Naive thymus-derived CD4-positive, alpha-beta T cell (primary cell): ENCODE measurements around the gene ETS1. TPM values are rescaled to one million over a fixed set of nuclear protein-coding genes. Genes with fewer than 3 reads are reported as not detected.

Source experiments
- ATAC-seq: fragments of 150-1000 bp; cut with Tn5 transposase; 2 replicates; pipeline ENCODE4 v1.10.0; 2021; ENCODE audit warnings: mild to moderate bottlenecking, moderate library complexity
- CTCF ChIA-PET: fragments of 350-600 bp; sonication (Branson Sonifier 250); formaldehyde crosslinking; loops from one replicate; lab custom pipeline; 2021; ENCODE audit warnings: antibody characterized with exemption; lab: Charles Lee
- POLR2A ChIA-PET: fragments of 350-600 bp; sonication (Branson Sonifier 250); formaldehyde crosslinking; loops from one replicate; lab custom pipeline; 2021; ENCODE audit warnings: antibody characterized with exemption, inconsistent platforms; lab: Charles Lee
- DNase-seq, 9 donors: peaks; one replicate each; pipeline versions ENCODE4 v3.0.0 to v3.0.0-alpha.2; 2020 to 2022; ENCODE audit warnings: mixed read lengths in 1 of 9
- H3K27ac ChIP-seq: one replicate; pipeline ENCODE4 v1.7.0; 2013; ENCODE audit warnings: mild to moderate bottlenecking, low read depth, low read length, moderate library complexity
- H3K27me3 ChIP-seq, 2 donors: one replicate each; pipeline ENCODE4 v1.7.0; 2013; ENCODE audit warnings: low read length in 2 of 2, mild to moderate bottlenecking in 2 of 2, moderate library complexity in 2 of 2; ENCODE audit not compliant: control insufficient read depth in 2 of 2, insufficient read depth in 2 of 2
- H3K36me3 ChIP-seq, 3 experiments: 1 replicate in 2 of 3; 2 replicates in 1 of 3; pipeline ENCODE4 v1.7.0; 2013; ENCODE audit warnings: low read length in 3 of 3, mild to moderate bottlenecking in 3 of 3, moderate library complexity in 1 of 3; ENCODE audit not compliant: insufficient read depth in 3 of 3, control insufficient read depth in 2 of 3
- H3K4me1 ChIP-seq, 2 donors: one replicate each; pipeline ENCODE4 v1.7.0; 2013; ENCODE audit warnings: low read length in 2 of 2, mild to moderate bottlenecking in 2 of 2, moderate library complexity in 1 of 2; ENCODE audit not compliant: control insufficient read depth in 2 of 2, insufficient read depth in 2 of 2
- H3K4me3 ChIP-seq: 2 replicates; pipeline ENCODE4 v1.7.0; 2013; ENCODE audit warnings: mild to moderate bottlenecking, low read length
- H3K9me3 ChIP-seq, 3 experiments: 1 replicate in 2 of 3; 2 replicates in 1 of 3; pipeline ENCODE4 v1.7.0; 2013; ENCODE audit warnings: low read length in 3 of 3; ENCODE audit not compliant: control insufficient read depth in 2 of 3
- H3K27ac Mint-ChIP-seq, 9 donors: one replicate each; pipeline ENCODE4 v1.8.0; 2020 to 2022; ENCODE audit warnings: mixed read lengths in 9 of 9, mild to moderate bottlenecking in 8 of 9, moderate library complexity in 5 of 9, inconsistent platforms in 2 of 9
- H3K27me3 Mint-ChIP-seq, 5 donors: one replicate each; pipeline ENCODE4 v1.8.0; 2021 to 2022; ENCODE audit warnings: mixed read lengths in 5 of 5, mild to moderate bottlenecking in 1 of 5
- H3K36me3 Mint-ChIP-seq, 5 donors: one replicate each; pipeline ENCODE4 v1.8.0; 2020 to 2022; ENCODE audit warnings: mixed read lengths in 5 of 5, mild to moderate bottlenecking in 3 of 5, inconsistent platforms in 1 of 5
- H3K4me1 Mint-ChIP-seq, 7 donors: one replicate each; pipeline ENCODE4 v1.8.0; 2020 to 2022; ENCODE audit warnings: mixed read lengths in 7 of 7, mild to moderate bottlenecking in 3 of 7, inconsistent platforms in 1 of 7
- H3K4me3 Mint-ChIP-seq, 10 donors: one replicate each; pipeline ENCODE4 v1.8.0; 2020 to 2022; ENCODE audit warnings: mild to moderate bottlenecking in 10 of 10, mixed read lengths in 10 of 10, moderate library complexity in 6 of 10, inconsistent platforms in 2 of 10
- H3K9me3 Mint-ChIP-seq, 11 donors: one replicate each; pipeline ENCODE4 v1.8.0; 2020 to 2022; ENCODE audit warnings: mixed read lengths in 11 of 11, mild to moderate bottlenecking in 4 of 11, inconsistent platforms in 1 of 11, moderate library complexity in 1 of 11
- intact Hi-C, 2 donors: fragments of 100-400 bp; cut with micrococcal nuclease; formaldehyde crosslinking; loops; one replicate each; pipeline ENCODE4 v1.15.1; 2023
- polyA plus RNA-seq, 2 donors: library from polyadenylated mRNA; unstranded; fragments of 300-500 nt; fragmentation: Illumina TruSeq; gene quantifications; one replicate each; pipeline ENCODE4 v1.2.3, GENCODE V29; 2021
- total RNA-seq, 6 experiments: library from RNA in 5 of 6; stranded (reverse) in 5 of 6; gene quantifications; 1 replicate in 5 of 6; 2 replicates in 1 of 6; pipeline ENCODE4 v1.2.3 and lab custom pipeline; 2021 to 2026

Gene ETS1
- total and polyA plus RNA-seq, 7 experiments from 2014 or later, result 514 to 871 (median 676) TPM

DNA sequence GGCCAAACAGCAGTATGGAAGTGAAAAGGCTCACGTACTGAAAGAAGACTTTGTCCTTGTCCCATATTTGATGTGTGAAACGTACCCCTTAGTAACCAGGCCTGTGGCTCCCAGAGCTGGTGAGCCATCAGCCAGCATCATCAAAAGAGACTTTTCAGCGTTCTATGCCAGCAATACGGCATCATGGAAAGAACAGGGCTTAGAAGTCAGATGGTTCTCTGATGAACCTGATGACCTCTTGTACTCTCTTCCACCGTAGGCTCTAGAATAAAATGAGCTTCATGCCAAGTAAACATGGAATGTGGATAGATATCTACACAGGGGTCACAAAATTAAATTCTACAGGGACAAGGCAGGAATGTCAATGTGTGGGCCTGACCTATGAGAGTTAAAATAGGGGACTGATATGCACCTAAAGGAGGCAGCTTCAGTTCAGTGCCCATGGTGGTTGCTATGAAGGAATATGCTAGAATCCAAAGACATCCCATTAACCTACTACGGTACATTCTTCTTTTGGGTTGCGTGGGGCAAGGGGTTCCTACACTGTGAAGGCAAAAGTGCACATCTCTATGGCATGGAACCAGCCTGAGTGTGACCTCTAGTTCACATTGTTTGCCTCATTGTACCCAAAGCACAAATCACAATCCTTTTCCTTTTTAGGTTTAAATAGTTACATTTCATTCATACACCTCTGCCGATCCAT is 130.6 kb downstream of the ETS1 start:
- H3K4me1 Mint-ChIP-seq, result peaks cover 36 to 99% (median 81%) of the 10 kb centered on the region in 7 donors
- peaks cover 18 to 49% (median 43%) of the 10 kb centered on the region in 3 experiments for H3K36me3 ChIP-seq
- H3K36me3 Mint-ChIP-seq, result peaks cover 29 to 72% (median 67%) of the 10 kb centered on the region in 5 donors
- peak overlapping the region in 3 of 10 donors; percentile 15 to 42 (median 22) for H3K4me3 Mint-ChIP-seq
- DNase-seq, result peak in 1 of 9 donors; percentile 17
- intact Hi-C loops, result loop anchor here in 1 of 2 donors (1.0 kb wide), 1 partner anchor 9 kb away; no protein-coding TSS in a partner anchor
- no peak for ATAC-seq
- H3K27me3 ChIP-seq, result no peaks in the 10 kb centered on the region
- H3K9me3 ChIP-seq, result no peaks in the 10 kb centered on the region
- H3K27ac ChIP-seq, result peak overlapping the region; percentile 43
- H3K4me3 ChIP-seq, result no peak overlapping the region
- H3K9me3 Mint-ChIP-seq, result peaks cover 0 to 8% (median 0%) of the 10 kb centered on the region in 11 donors
- ChIA-PET POLR2A (interaction anchor here (0.8 to 23.5 kb wide), 16 partner anchors 9 to 1395 kb away, joined by 3 to 560 read pairs (median 3); no protein-coding TSS in a partner anchor), CTCF (interaction anchor here (0.6 kb wide), 1 partner anchor 159 kb away, joined by 3 read pairs; no protein-coding TSS in a partner anchor)
- H3K27ac Mint-ChIP-seq, result peak overlapping the region; percentile 46 to 97 (median 86)
- no peaks in the 10 kb centered on the region for H3K27me3 Mint-ChIP-seq
- H3K4me1 ChIP-seq, result peaks cover 9 to 32% of the 10 kb centered on the region in 2 donors

DNA sequence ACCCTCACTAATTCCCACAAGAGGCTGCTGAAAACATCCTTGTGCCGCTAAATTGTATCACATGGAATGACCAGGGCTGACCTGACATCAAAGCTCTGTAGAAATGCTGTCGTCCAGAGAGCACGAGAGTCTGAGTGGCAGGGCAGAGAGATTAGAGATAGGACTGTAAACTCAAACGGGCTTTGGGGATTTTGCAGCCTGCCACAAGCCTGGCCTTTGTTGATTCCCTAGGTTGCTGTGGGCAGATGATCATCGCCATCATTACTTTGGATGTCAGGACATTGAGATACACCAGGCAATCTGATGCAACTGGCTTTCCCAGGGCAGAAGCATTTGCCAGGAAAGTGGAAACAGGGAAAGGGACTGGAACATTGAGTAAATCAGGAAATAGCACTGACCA is 131.6 kb downstream of the ETS1 start:
- Mint-ChIP-seq H3K27me3 (no peaks in the 10 kb centered on the region), H3K4me3 (peak overlapping the region in 3 of 10 donors; percentile 15 to 56 (median 22)), H3K4me1 (peaks cover 33 to 93% (median 72%) of the 10 kb centered on the region in 7 donors), H3K9me3 (peaks cover 0 to 8% (median 0%) of the 10 kb centered on the region in 11 donors), H3K36me3 (peaks cover 22 to 65% (median 59%) of the 10 kb centered on the region in 5 donors), H3K27ac (peak overlapping the region; percentile 58 to 97 (median 83))
- H3K36me3 ChIP-seq, result peaks cover 12 to 39% (median 34%) of the 10 kb centered on the region in 3 experiments
- H3K4me3 ChIP-seq, result no peak overlapping the region
- H3K27me3 ChIP-seq, result no peaks in the 10 kb centered on the region
- peak overlapping the region; percentile 43 for H3K27ac ChIP-seq
- DNase-seq (peak in 1 of 9 donors; percentile 13), ATAC-seq (no peak)
- H3K4me1 ChIP-seq, result peaks cover 9 to 23% of the 10 kb centered on the region in 2 donors
- ChIA-PET POLR2A (interaction anchor here (0.7 to 23.5 kb wide), 10 partner anchors 9 to 166 kb away, joined by 3 to 560 read pairs (median 4); no protein-coding TSS in a partner anchor), CTCF (interaction anchor here (0.6 to 0.8 kb wide), 2 partner anchors 29 to 132 kb away, joined by 3 read pairs; no protein-coding TSS in a partner anchor)
- intact Hi-C loops, result loop anchor here in 1 of 2 donors (1.0 kb wide), 1 partner anchor 8 kb away; no protein-coding TSS in a partner anchor
- H3K9me3 ChIP-seq, result no peaks in the 10 kb centered on the region

GRCh38 chr11:128453444-128454336 is 133.7 kb downstream of the ETS1 start:
- H3K27ac Mint-ChIP-seq, result peak overlapping the region; percentile 58 to 97 (median 87)
- H3K4me3 Mint-ChIP-seq, result peak overlapping the region in 5 of 10 donors; percentile 0 to 64 (median 22)
- H3K36me3 ChIP-seq, result peaks cover 8 to 26% (median 23%) of the 10 kb centered on the region in 3 experiments
- no peaks in the 10 kb centered on the region for H3K9me3 ChIP-seq
- ChIA-PET CTCF (interaction anchor here (0.5 kb wide), 1 partner anchor 57 kb away, joined by 4 read pairs; no protein-coding TSS in a partner anchor), POLR2A (interaction anchor here (0.9 to 1.3 kb wide), 6 partner anchors 20 to 163 kb away, joined by 3 to 6 read pairs (median 3); no protein-coding TSS in a partner anchor)
- ATAC-seq (peak; percentile 54), DNase-seq (peak in 1 of 9 donors; percentile 44)
- H3K4me1 Mint-ChIP-seq, result peaks cover 27 to 85% (median 60%) of the 10 kb centered on the region in 7 donors
- no peaks in the 10 kb centered on the region for H3K27me3 ChIP-seq
- H3K4me1 ChIP-seq, result peaks cover 0 to 12% of the 10 kb centered on the region in 2 donors
- no peaks in the 10 kb centered on the region for H3K27me3 Mint-ChIP-seq
- peaks cover 8 to 50% (median 45%) of the 10 kb centered on the region in 5 donors for H3K36me3 Mint-ChIP-seq
- intact Hi-C loops, result loop anchor here in 1 of 2 donors (1.0 to 2.0 kb wide), 4 partner anchors 9 to 163 kb away; no protein-coding TSS in a partner anchor
- H3K9me3 Mint-ChIP-seq, result peaks cover 0 to 8% (median 0%) of the 10 kb centered on the region in 11 donors
- no peak overlapping the region for H3K4me3 ChIP-seq
- peak overlapping the region; percentile 33 for H3K27ac ChIP-seq

DNA sequence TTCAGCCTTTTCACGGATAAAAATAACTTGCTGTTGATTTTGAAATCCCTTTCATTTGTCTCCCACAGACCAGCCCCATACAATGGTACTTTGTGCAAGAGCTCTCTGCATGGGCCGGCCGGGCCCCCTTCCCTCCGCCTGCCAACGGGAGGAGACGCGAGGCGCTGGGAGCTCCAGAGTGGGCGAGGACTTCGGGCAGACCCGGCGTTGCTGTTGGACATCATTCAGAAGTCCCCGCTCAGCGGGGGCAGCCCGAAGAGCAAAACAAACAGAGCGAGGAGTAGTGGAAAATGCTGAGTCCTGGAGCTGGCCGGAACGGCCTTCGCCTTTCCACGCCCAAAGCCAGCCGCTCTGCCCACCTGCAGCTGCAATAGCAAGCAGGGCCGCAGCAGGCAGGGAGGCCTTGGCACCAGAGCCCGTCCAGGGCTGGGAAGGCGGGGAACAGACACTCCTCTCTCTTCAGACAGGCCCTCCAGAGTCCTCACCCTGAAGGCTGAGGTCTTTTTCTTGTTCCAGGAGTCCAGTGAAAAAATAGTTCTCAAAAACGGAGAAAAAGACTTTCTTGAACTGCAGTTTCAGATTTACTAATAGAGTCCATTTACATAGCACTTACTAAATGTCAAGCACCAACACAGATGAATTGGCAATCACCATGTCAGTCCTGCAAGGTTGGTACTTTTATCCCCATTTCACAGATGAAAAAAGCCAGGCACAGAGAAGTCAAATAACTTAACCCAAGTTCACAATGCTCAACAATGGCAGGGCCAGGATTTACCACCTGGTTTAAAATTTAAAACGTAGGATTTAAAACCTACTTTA is 135.5 kb downstream of the ETS1 start:
- H3K27ac ChIP-seq, result no peak overlapping the region
- peaks cover 28 to 78% (median 61%) of the 10 kb centered on the region in 7 donors for H3K4me1 Mint-ChIP-seq
- no peak overlapping the region for H3K4me3 ChIP-seq
- H3K27ac Mint-ChIP-seq, result peak overlapping the region in 8 of 9 donors; percentile 58 to 97 (median 88)
- intact Hi-C loops, result loop anchor here in 1 of 2 donors (2.0 kb wide), 1 partner anchor 15 kb away; no protein-coding TSS in a partner anchor
- ATAC-seq, result no peak
- peak in 1 of 9 donors; percentile 18 for DNase-seq
- peak overlapping the region in 2 of 10 donors; percentile 22 to 30 for H3K4me3 Mint-ChIP-seq
- POLR2A ChIA-PET, result interaction anchor here (1.2 to 1.7 kb wide), 3 partner anchors 22 to 161 kb away, joined by 3 to 6 read pairs (median 6); no protein-coding TSS in a partner anchor
- H3K9me3 Mint-ChIP-seq, result peaks cover 0 to 12% (median 4%) of the 10 kb centered on the region in 11 donors
- peaks cover 0 to 4% (median 0%) of the 10 kb centered on the region in 3 experiments for H3K9me3 ChIP-seq
- no peaks in the 10 kb centered on the region for H3K27me3 Mint-ChIP-seq
- peaks cover 0 to 8% (median 5%) of the 10 kb centered on the region in 3 experiments for H3K36me3 ChIP-seq
- CTCF ChIA-PET, result no interaction called here
- H3K4me1 ChIP-seq, result peaks cover 0 to 15% of the 10 kb centered on the region in 2 donors
- H3K36me3 Mint-ChIP-seq, result peaks cover 4 to 40% (median 29%) of the 10 kb centered on the region in 5 donors
- no peaks in the 10 kb centered on the region for H3K27me3 ChIP-seq

DNA sequence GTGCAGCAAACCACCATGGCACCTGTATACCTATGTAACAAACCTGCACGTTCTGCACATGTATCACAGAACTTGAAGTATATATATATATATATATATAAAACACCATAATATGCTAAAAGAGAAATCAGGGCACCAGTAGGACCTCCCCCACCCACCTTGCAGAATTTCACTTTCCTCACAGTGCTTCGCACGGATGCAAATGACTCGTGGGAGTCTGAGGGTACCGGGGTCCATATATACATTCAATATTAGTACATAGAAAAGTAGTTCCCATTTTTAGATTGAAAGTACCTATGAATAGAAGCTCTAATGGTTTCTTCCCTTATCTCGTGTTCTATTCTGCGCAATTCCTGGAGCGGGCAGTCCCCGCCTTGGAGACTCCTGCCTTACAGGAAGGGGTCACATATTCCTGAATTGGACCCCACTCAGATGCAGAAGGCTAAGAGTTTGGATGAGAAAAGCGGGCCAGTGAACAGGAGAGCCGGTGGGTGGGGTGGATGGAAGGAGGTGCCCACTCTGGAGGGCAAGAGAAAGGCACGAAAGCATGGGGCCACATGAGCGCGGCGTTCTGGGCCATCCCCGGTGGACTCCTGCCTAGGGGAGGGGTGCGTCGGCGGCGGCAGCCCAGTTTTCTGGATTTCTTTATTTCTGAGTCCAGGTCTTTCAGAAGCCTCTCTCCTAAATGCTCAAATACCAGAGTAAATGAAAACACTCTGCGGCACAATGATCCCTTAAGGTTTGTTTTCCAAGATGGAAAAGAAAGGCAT is 136.3 kb downstream of the ETS1 start:
- Mint-ChIP-seq H3K9me3 (peaks cover 0 to 18% (median 6%) of the 10 kb centered on the region in 11 donors), H3K36me3 (peaks cover 7 to 38% (median 21%) of the 10 kb centered on the region in 5 donors), H3K27me3 (no peaks in the 10 kb centered on the region), H3K4me3 (peak overlapping the region in 2 of 10 donors; percentile 2 to 5), H3K27ac (peak overlapping the region in 7 of 9 donors; percentile 9 to 94 (median 44)), H3K4me1 (peaks cover 29 to 76% (median 58%) of the 10 kb centered on the region in 7 donors)
- DNase-seq, result peak in 1 of 9 donors; percentile 16
- Histone ChIP-seq H3K4me1 (peaks cover 0 to 19% of the 10 kb centered on the region in 2 donors), H3K9me3 (peaks cover 0 to 5% (median 0%) of the 10 kb centered on the region in 3 experiments), H3K27ac (no peak overlapping the region), H3K27me3 (no peaks in the 10 kb centered on the region), H3K4me3 (no peak overlapping the region), H3K36me3 (no peaks in the 10 kb centered on the region)
- ATAC-seq, result no peak
- CTCF ChIA-PET, result no interaction called here
- POLR2A ChIA-PET, result interaction anchor here (1.7 kb wide), 1 partner anchor 28 kb away, joined by 6 read pairs; no protein-coding TSS in a partner anchor
- intact Hi-C loops, result no loop called here
